Activated T-cell treated with anti-CD3 and anti-CD28 coated beads for 1 hour (primary cell): ENCODE measurements around the gene OCIAD2.
"Not testable (repeated sequence)": the region's sequence is repeated elsewhere in the genome, so short reads cannot be mapped to it uniquely, and the experiment has no call there.

ENCODE experiments used
- DNase-seq: peaks from one replicate; pipeline ENCODE4 v3.0.0-alpha.2; 2020; ENCODE audit warnings: low read depth

OCIAD2 gene

GRCh38 chr4:48907706-48908477 lies 1.3 kb upstream of the OCIAD2 start:
- DNase-seq, result no peak

GRCh38 chr4:48905363-48906015 lies 1.1 kb downstream of the OCIAD2 start:
- no peak for DNase-seq

- DNase-seq, result no peak
Measured at GRCh38 chr4:48904541-48905142, 1.9 kb downstream of the OCIAD2 start.

- no peak for DNase-seq
Measured at GRCh38 chr4:48904101-48904500, 2.5 kb downstream of the OCIAD2 start.

GRCh38 chr4:48902266-48902665 lies 4.3 kb downstream of the OCIAD2 start:
- no peak for DNase-seq

- DNase-seq, result no peak
Measured at GRCh38 chr4:48901196-48901595, 5.4 kb downstream of the OCIAD2 start.

GRCh38 chr4:48899950-48900349 lies 6.6 kb downstream of the OCIAD2 start:
- DNase-seq, result no peak

- DNase-seq, result no peak
Measured at GRCh38 chr4:48899432-48899749, 7.2 kb downstream of the OCIAD2 start.

GRCh38 chr4:48898733-48899431 lies 7.7 kb downstream of the OCIAD2 start:
- DNase-seq, result no peak

GRCh38 chr4:48896845-48897244 lies 9.7 kb downstream of the OCIAD2 start:
- DNase-seq, result no peak

GRCh38 chr4:48891028-48891619 lies 15.4 kb downstream of the OCIAD2 start:
- no peak for DNase-seq

- not testable (repeated sequence) for DNase-seq
Measured at GRCh38 chr4:48889750-48890149, 16.8 kb downstream of the OCIAD2 start.

- DNase-seq, result not testable (repeated sequence)
Measured at GRCh38 chr4:48881646-48882045, 24.9 kb downstream of the OCIAD2 start.

- DNase-seq, result no peak
Measured at GRCh38 chr4:48879561-48880442, 26.8 kb downstream of the OCIAD2 start.

- no peak for DNase-seq
Measured at GRCh38 chr4:48877827-48878535, 28.6 kb downstream of the OCIAD2 start.

GRCh38 chr4:48864696-48865095 lies 41.9 kb downstream of the OCIAD2 start:
- DNase-seq, result not testable (repeated sequence)

GRCh38 chr4:48863728-48864127 lies 42.8 kb downstream of the OCIAD2 start:
- no peak for DNase-seq

GRCh38 chr4:48862661-48863060 lies 43.9 kb downstream of the OCIAD2 start:
- no peak for DNase-seq

- no peak for DNase-seq
Measured at GRCh38 chr4:48862038-48862437, 44.5 kb downstream of the OCIAD2 start.

GRCh38 chr4:48858130-48858529 lies 48.4 kb downstream of the OCIAD2 start:
- DNase-seq, result no peak

GRCh38 chr4:48854982-48855381 lies 51.6 kb downstream of the OCIAD2 start:
- no peak for DNase-seq
